ENCODE data around the gene PUM1. TPM values are rescaled to one million over a fixed set of nuclear protein-coding genes. Genes with fewer than 3 reads are reported as not detected.

PUM1 gene
- total and polyA plus RNA-seq, 2 of the 8 experiments (the other 6 are each of a cell fraction or from before 2014, with no cell fraction given): 122 to 177 TPM

DNA sequence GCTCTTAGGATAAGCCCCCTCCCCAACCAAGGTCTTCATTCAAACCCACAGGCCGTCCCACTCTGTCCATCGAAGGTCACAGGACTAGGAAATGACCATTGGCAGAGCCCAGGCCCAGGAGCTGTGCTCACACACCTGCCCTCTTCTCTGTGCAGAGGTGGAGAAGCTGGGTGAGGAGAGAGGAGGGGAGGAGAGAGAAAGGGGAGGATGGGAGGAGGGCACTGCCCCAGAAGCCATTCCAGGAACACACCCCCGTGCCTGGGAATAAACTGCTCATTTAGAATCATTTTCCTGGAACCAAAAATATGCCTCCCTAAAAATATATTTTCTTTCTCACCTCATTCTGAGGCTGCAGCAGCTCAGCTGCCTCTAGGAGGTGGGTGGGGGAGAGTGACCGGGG lies 150.6 kb downstream of the PUM1 start (continued):
- TF ChIP-seq ATF3 (IDR thresholded peaks at IDR 0.05; ENCODE audit: insufficient read depth, low read depth, low read length) (no peak), GABPA (IDR thresholded peaks at IDR 0.05; ENCODE audit: borderline replicate concordance, insufficient read depth, low read length) (no peak), TAF7 (optimal IDR thresholded peaks at IDR 0.05; ENCODE audit: borderline replicate concordance, low read depth, low read length) (no peak), TBP (IDR thresholded peaks at IDR 0.05; ENCODE audit: low read depth, low read length) (no peak), CTCF (IDR thresholded peaks at IDR 0.05; ENCODE audit: control extremely low read depth in 1 of 3, insufficient read depth in 1 of 3, low read depth in 1 of 3, low read length in 3 of 3) (no peak)

Measured in H1 (cell line).